ENCODE results near the gene MYO16.

GRCh38 chr13:109211616-109212015, 582.2 kb downstream of the MYO16 start:
- TF ChIP-seq SUZ12 (IDR thresholded peaks at IDR 0.05; ENCODE audit: extremely low read depth, insufficient read depth, insufficient read length) (no peak), ZNF274 (IDR thresholded peaks at IDR 0.05; ENCODE audit: low read depth, low read length) (no peak), YY1 (IDR thresholded peaks at IDR 0.05; ENCODE audit: insufficient read depth, insufficient read length) (no peak)
